ENCODE results near the gene SLC16A3. TPM values are rescaled to one million over a fixed set of nuclear protein-coding genes. Genes with fewer than 3 reads are reported as not detected.

The SLC16A3 gene
- total and polyA plus RNA-seq, 2 donors from 2014 or later, result 28.8 to 85.7 TPM

- intact Hi-C loops (cut with DNase I), result no loop called here
- no peak for TF ChIP-seq CTCF (IDR thresholded peaks at IDR 0.05; ENCODE audit: borderline replicate concordance, extremely low read depth, insufficient read depth)
- FAIRE-seq, result no peak
- Histone ChIP-seq H3K27ac (ENCODE audit: low read depth in 2 of 2, low read length in 2 of 2) (no peak overlapping the region), H3K27me3 (ENCODE audit: control insufficient read depth, insufficient read depth, low read length) (no peaks in the 10 kb centered on the region), H3K4me3 (ENCODE audit: low read length in 3 of 3) (no peak overlapping the region), H3K9ac (ENCODE audit: low read length in 3 of 3) (no peak overlapping the region), H3K36me3 (ENCODE audit: control insufficient read depth in 2 of 3, insufficient read depth in 3 of 3, low read length in 3 of 3) (peaks cover 0 to 16% (median 6%) of the 10 kb centered on the region in 3 donors), H3K9me3 (ENCODE audit: control insufficient read depth in 2 of 3, insufficient read depth in 1 of 3, low read length in 3 of 3) (peaks cover 0 to 5% (median 0%) of the 10 kb centered on the region in 3 donors), H3K4me1 (ENCODE audit: control insufficient read depth in 2 of 3, insufficient read depth in 2 of 3, low read depth in 1 of 3, low read length in 3 of 3) (no peaks in the 10 kb centered on the region)
- peak in 1 of 5 donors; percentile 56 for DNase-seq
These were observed 47.9 kb upstream of the SLC16A3 start for GRCh38 chr17:82180776-82181528.

GRCh38 chr17:82184761-82185160 is 44.1 kb upstream of the SLC16A3 start:
- FAIRE-seq, result no peak
- no peak for TF ChIP-seq CTCF (IDR thresholded peaks at IDR 0.05; ENCODE audit: borderline replicate concordance, extremely low read depth, insufficient read depth)
- Histone ChIP-seq H3K9me3 (ENCODE audit: control insufficient read depth in 2 of 3, insufficient read depth in 1 of 3, low read length in 3 of 3) (no peaks in the 10 kb centered on the region), H3K27me3 (ENCODE audit: control insufficient read depth, insufficient read depth, low read length) (no peaks in the 10 kb centered on the region), H3K27ac (ENCODE audit: low read depth in 2 of 2, low read length in 2 of 2) (no peak overlapping the region), H3K4me3 (ENCODE audit: low read length in 3 of 3) (no peak overlapping the region), H3K9ac (ENCODE audit: low read length in 3 of 3) (no peak overlapping the region), H3K4me1 (ENCODE audit: control insufficient read depth in 2 of 3, insufficient read depth in 2 of 3, low read depth in 1 of 3, low read length in 3 of 3) (no peaks in the 10 kb centered on the region), H3K36me3 (ENCODE audit: control insufficient read depth in 2 of 3, insufficient read depth in 3 of 3, low read length in 3 of 3) (peaks cover 0 to 17% (median 8%) of the 10 kb centered on the region in 3 donors)
- DNase-seq, result peak in 1 of 5 donors; percentile 28
- intact Hi-C loops (cut with DNase I), result no loop called here

- Histone ChIP-seq H3K9me3 (ENCODE audit: control insufficient read depth in 2 of 3, insufficient read depth in 1 of 3, low read length in 3 of 3) (no peaks in the 10 kb centered on the region), H3K4me1 (ENCODE audit: control insufficient read depth in 2 of 3, insufficient read depth in 2 of 3, low read depth in 1 of 3, low read length in 3 of 3) (no peaks in the 10 kb centered on the region), H3K4me3 (ENCODE audit: low read length in 3 of 3) (no peak overlapping the region), H3K27me3 (ENCODE audit: control insufficient read depth, insufficient read depth, low read length) (no peaks in the 10 kb centered on the region), H3K36me3 (ENCODE audit: control insufficient read depth in 2 of 3, insufficient read depth in 3 of 3, low read length in 3 of 3) (peaks cover 0 to 16% (median 6%) of the 10 kb centered on the region in 3 donors), H3K27ac (ENCODE audit: low read depth in 2 of 2, low read length in 2 of 2) (no peak overlapping the region), H3K9ac (ENCODE audit: low read length in 3 of 3) (no peak overlapping the region)
- intact Hi-C loops (cut with DNase I), result no loop called here
- peak in 1 of 5 donors; percentile 46 for DNase-seq
- FAIRE-seq, result no peak
- TF ChIP-seq CTCF (IDR thresholded peaks at IDR 0.05; ENCODE audit: borderline replicate concordance, extremely low read depth, insufficient read depth), result no peak
These were observed 42.6 kb upstream of the SLC16A3 start for GRCh38 chr17:82186221-82186620.

All from kidney (tissue), 14 donors.